Smooth muscle cell of the coronary artery (primary cell): ENCODE measurements around the gene C19orf85. TPM values are rescaled to one million over a fixed set of nuclear protein-coding genes. Genes with fewer than 3 reads are reported as not detected.

Source experiments
- total RNA-seq: library from RNA; depleted of rRNA; stranded (reverse); fragments of >200 nt; gene quantifications from 2 replicates; pipeline ENCODE4 v1.2.3, GENCODE V29; 2014; ENCODE audit warnings: low replicate concordance

The C19orf85 gene
- not detected in 2 replicates for total RNA-seq

GRCh38 chr19:55464662-55465054, at the start of gene C19orf85:
C19orf85 (minus strand) TSS chr19:55464751; CDS start chr19:55464554, 197 bp downstream.

GRCh38 chr19:55487924-55488687, 23.6 kb upstream of the C19orf85 start, which contains the start of gene SSC5D:
SSC5D (plus strand) TSS chr19:55488436; CDS start chr19:55488590, 154 bp downstream.

GRCh38 chr19:55484593-55485438, 20.3 kb upstream of the C19orf85 start, which contains the start of gene NAT14:
NAT14 (plus strand) TSS chr19:55485188; CDS start chr19:55485709, 521 bp downstream.

GRCh38 chr19:55476100-55476775, 11.7 kb upstream of the C19orf85 start, which contains the start of gene ZNF628:
ZNF628 (plus strand) TSS chr19:55476617; CDS start chr19:55479911, 3,294 bp downstream.

GRCh38 chr19:55461259-55461973, 3.1 kb downstream of the C19orf85 start, which contains the start of gene ISOC2:
ISOC2 (minus strand) TSS chr19:55461642; CDS start chr19:55456486, 5,156 bp downstream.

GRCh38 chr19:55443045-55443823, 21.3 kb downstream of the C19orf85 start, which contains the start of gene SHISA7:
SHISA7 (minus strand) TSS chr19:55443300; CDS start chr19:55442863, 437 bp downstream.

Other genes starting within 250 kb of the C19orf85 start
- 0.98 and 1.2 TPM in 2 replicates for gene TMEM86B, start 236.0 kb downstream of the C19orf85 start, total RNA-seq
- 18.2 and 30.9 TPM in 2 replicates for gene PPP6R1, start 205.7 kb downstream of the C19orf85 start, total RNA-seq
- gene HSPBP1, start 184.6 kb downstream of the C19orf85 start, total RNA-seq, result 18.0 and 25.8 TPM in 2 replicates
- gene BRSK1, start 180.8 kb downstream of the C19orf85 start, total RNA-seq, result 6.9 and 11.3 TPM in 2 replicates
- gene TMEM150B, start 139.4 kb downstream of the C19orf85 start, total RNA-seq, result not detected in 2 replicates
- 5.8 and 10.8 TPM in 2 replicates for gene KMT5C, start 124.9 kb downstream of the C19orf85 start, total RNA-seq
- not detected in 2 replicates for gene COX6B2, start 110.0 kb downstream of the C19orf85 start, total RNA-seq
- gene GARIN5B, start 101.5 kb downstream of the C19orf85 start, total RNA-seq, result not detected in 2 replicates
- gene IL11, start 94.3 kb downstream of the C19orf85 start, total RNA-seq, result 0.23 and 4.7 TPM in 2 replicates
- not detected in 2 replicates for gene TMEM190, start 87.9 kb downstream of the C19orf85 start, total RNA-seq
- 0.30 TPM in 1 of 2 replicates, not detected in the other for gene TMEM238, start 80.5 kb downstream of the C19orf85 start, total RNA-seq
- gene RPL28, start 78.8 kb downstream of the C19orf85 start, total RNA-seq, result 245 and 291 TPM in 2 replicates
- gene UBE2S, start 57.0 kb downstream of the C19orf85 start, total RNA-seq, result 7.3 and 94.4 TPM in 2 replicates
- gene SHISA7, start 21.5 kb downstream of the C19orf85 start, total RNA-seq, result not detected in 2 replicates
- gene ISOC2, start 3.1 kb downstream of the C19orf85 start, total RNA-seq, result 23.4 and 87.9 TPM in 2 replicates
- 0.35 and 0.60 TPM in 2 replicates for gene ZNF628, start 11.9 kb upstream of the C19orf85 start, total RNA-seq
- gene NAT14, start 20.4 kb upstream of the C19orf85 start, total RNA-seq, result 6.7 and 15.1 TPM in 2 replicates
- gene SSC5D, start 23.7 kb upstream of the C19orf85 start, total RNA-seq, result 0.68 and 5.7 TPM in 2 replicates
- gene SBK2, start 72.4 kb upstream of the C19orf85 start, total RNA-seq, result not detected in 2 replicates
- gene SBK3, start 80.8 kb upstream of the C19orf85 start, total RNA-seq, result not detected in 2 replicates
- 0.94 and 3.3 TPM in 2 replicates for gene ZNF579, start 116.1 kb upstream of the C19orf85 start, total RNA-seq
- 1.3 and 1.6 TPM in 2 replicates for gene FIZ1, start 134.8 kb upstream of the C19orf85 start, total RNA-seq
- gene ZNF524, start 135.5 kb upstream of the C19orf85 start, total RNA-seq, result 7.3 and 7.5 TPM in 2 replicates
- gene ZNF865, start 140.9 kb upstream of the C19orf85 start, total RNA-seq, result under 0.01 and 0.53 TPM in 2 replicates
- gene ZNF784, start 159.8 kb upstream of the C19orf85 start, total RNA-seq, result 2.0 and 3.5 TPM in 2 replicates
- gene ZNF580, start 176.3 kb upstream of the C19orf85 start, total RNA-seq, result 3.6 and 6.4 TPM in 2 replicates
- gene ZNF581, start 178.9 kb upstream of the C19orf85 start, total RNA-seq, result 18.8 and 20.7 TPM in 2 replicates
- 2.7 and 6.4 TPM in 2 replicates for gene CCDC106, start 183.5 kb upstream of the C19orf85 start, total RNA-seq
- gene U2AF2, start 190.3 kb upstream of the C19orf85 start, total RNA-seq, result 82.3 and 109 TPM in 2 replicates
- gene EPN1, start 210.5 kb upstream of the C19orf85 start, total RNA-seq, result 54.2 and 64.5 TPM in 2 replicates